Activated T-helper 9 cell treated with anti-CD3 and anti-CD28 coated beads, Interleukin-2, amount 50 U/mL, for 16 hours (primary cell): Measurements from ENCODE around the gene ERAP2.

Experiments used
- DNase-seq: peaks from one replicate; pipeline ENCODE4 v3.0.0-alpha.2; 2020; ENCODE audit warnings: low read depth

Gene ERAP2

GRCh38 chr5:96933764-96934707 lies 57.7 kb downstream of the ERAP2 start:
- no peak for DNase-seq

GRCh38 chr5:96934708-96935558 lies 58.6 kb downstream of the ERAP2 start:
- DNase-seq: peak; percentile 90

GRCh38 chr5:96935559-96936430 lies 59.5 kb downstream of the ERAP2 start, which contains the start of gene LNPEP:
LNPEP (plus strand) TSS chr5:96936080; CDS start chr5:96936156, 76 bp downstream.
- peak; percentile 92 for DNase-seq

GRCh38 chr5:96936431-96937320 lies 60.4 kb downstream of the ERAP2 start:
- DNase-seq: peak; percentile 19

GRCh38 chr5:96940586-96940985 lies 64.3 kb downstream of the ERAP2 start:
- no peak for DNase-seq

- no peak for DNase-seq
These were observed 64.8 kb downstream of the ERAP2 start for GRCh38 chr5:96941140-96941539.

- no peak for DNase-seq
These were observed 65.8 kb downstream of the ERAP2 start for GRCh38 chr5:96942078-96942477.

- no peak for DNase-seq
These were observed 66.6 kb downstream of the ERAP2 start for GRCh38 chr5:96942911-96943310.

GRCh38 chr5:96943799-96944198 lies 67.5 kb downstream of the ERAP2 start:
- no peak for DNase-seq

- no peak for DNase-seq
These were observed 69.0 kb downstream of the ERAP2 start for GRCh38 chr5:96945144-96945897.

GRCh38 chr5:96946381-96946780 lies 70.1 kb downstream of the ERAP2 start:
- DNase-seq: no peak

GRCh38 chr5:96952118-96952750 lies 75.9 kb downstream of the ERAP2 start:
- DNase-seq: no peak

GRCh38 chr5:96952974-96953730 lies 76.9 kb downstream of the ERAP2 start:
- DNase-seq: no peak

- DNase-seq: peak; percentile 17
These were observed 81.2 kb downstream of the ERAP2 start for GRCh38 chr5:96957254-96958049.

- DNase-seq: no peak
These were observed 82.7 kb downstream of the ERAP2 start for GRCh38 chr5:96958977-96959376.

GRCh38 chr5:96961053-96961452 lies 84.8 kb downstream of the ERAP2 start:
- no peak for DNase-seq

GRCh38 chr5:96962540-96962991 lies 86.3 kb downstream of the ERAP2 start:
- no peak for DNase-seq

- no peak for DNase-seq
These were observed 87.0 kb downstream of the ERAP2 start for GRCh38 chr5:96963267-96963666.
